NK-92 (cell line): Measurements from ENCODE around the gene CLUH.

ENCODE experiments used
- DNase-seq: peaks from one replicate; lab custom pipeline; 2025; ENCODE audit not compliant: unreplicated experiment; lab: John Stamatoyannopoulos, UW

CLUH gene, protein sequence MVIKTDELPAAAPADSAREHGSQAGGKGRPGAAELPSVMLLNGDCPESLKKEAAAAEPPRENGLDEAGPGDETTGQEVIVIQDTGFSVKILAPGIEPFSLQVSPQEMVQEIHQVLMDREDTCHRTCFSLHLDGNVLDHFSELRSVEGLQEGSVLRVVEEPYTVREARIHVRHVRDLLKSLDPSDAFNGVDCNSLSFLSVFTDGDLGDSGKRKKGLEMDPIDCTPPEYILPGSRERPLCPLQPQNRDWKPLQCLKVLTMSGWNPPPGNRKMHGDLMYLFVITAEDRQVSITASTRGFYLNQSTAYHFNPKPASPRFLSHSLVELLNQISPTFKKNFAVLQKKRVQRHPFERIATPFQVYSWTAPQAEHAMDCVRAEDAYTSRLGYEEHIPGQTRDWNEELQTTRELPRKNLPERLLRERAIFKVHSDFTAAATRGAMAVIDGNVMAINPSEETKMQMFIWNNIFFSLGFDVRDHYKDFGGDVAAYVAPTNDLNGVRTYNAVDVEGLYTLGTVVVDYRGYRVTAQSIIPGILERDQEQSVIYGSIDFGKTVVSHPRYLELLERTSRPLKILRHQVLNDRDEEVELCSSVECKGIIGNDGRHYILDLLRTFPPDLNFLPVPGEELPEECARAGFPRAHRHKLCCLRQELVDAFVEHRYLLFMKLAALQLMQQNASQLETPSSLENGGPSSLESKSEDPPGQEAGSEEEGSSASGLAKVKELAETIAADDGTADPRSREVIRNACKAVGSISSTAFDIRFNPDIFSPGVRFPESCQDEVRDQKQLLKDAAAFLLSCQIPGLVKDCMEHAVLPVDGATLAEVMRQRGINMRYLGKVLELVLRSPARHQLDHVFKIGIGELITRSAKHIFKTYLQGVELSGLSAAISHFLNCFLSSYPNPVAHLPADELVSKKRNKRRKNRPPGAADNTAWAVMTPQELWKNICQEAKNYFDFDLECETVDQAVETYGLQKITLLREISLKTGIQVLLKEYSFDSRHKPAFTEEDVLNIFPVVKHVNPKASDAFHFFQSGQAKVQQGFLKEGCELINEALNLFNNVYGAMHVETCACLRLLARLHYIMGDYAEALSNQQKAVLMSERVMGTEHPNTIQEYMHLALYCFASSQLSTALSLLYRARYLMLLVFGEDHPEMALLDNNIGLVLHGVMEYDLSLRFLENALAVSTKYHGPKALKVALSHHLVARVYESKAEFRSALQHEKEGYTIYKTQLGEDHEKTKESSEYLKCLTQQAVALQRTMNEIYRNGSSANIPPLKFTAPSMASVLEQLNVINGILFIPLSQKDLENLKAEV (N-terminal part only)

DNA sequence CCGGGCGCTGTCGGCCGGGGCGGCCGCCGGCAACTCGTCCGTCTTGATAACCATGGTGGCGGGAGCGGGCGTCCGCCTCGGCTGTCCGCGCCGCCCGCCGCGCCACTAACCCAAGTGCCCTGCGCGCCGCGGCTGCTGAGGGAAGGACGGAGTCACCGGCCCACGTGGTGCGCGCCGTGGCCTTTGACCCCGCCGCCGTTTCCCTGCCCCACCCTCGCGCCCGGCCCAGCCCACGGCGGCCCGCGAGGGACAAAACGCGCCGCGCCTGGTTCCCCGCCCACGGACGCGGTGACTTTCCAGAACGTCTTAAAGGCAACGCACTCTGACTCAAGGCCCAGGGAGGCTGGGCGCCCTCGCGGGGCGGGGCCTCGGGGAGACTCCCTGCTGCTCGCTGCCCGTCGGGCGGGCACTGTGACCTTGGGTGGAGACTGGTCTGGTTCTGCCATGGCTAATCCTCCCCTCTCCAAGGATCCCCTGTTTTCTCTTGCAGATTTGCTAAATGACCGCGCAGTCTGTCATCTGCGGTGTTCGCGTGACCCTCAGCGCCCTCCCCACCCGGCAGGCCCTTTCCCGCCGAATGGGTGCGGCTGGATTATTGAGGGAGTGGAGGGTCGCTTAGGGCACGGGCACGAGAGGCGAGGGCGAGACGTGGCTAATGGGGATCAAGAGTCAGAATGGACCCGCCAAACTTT is at the start of gene CLUH:
CLUH (minus strand) TSS at position 157 of the 692 bp plus-strand sequence; CDS start at position 54, 103 bp downstream.
- peak; percentile 52 for DNase-seq

DNA sequence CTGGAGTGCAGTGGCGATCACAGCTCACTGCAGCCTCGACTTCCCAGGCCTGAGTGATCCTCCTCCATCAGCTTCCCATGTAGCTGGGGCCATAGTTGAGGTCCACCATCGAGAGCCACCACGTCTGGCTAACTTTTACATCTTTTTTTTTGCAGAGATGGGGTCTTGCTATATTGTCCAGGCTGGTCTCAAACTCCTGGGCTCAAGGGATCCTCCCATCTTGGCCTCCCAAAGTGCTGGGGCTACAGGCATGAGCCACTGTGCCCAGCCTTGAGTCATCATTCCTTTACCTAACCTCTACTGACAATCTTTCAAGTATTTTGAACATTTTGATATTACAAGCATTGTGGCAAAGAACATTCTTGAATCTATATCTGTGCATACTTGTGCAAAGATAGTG is 47.3 kb upstream of the CLUH start:
- no peak for DNase-seq

DNA sequence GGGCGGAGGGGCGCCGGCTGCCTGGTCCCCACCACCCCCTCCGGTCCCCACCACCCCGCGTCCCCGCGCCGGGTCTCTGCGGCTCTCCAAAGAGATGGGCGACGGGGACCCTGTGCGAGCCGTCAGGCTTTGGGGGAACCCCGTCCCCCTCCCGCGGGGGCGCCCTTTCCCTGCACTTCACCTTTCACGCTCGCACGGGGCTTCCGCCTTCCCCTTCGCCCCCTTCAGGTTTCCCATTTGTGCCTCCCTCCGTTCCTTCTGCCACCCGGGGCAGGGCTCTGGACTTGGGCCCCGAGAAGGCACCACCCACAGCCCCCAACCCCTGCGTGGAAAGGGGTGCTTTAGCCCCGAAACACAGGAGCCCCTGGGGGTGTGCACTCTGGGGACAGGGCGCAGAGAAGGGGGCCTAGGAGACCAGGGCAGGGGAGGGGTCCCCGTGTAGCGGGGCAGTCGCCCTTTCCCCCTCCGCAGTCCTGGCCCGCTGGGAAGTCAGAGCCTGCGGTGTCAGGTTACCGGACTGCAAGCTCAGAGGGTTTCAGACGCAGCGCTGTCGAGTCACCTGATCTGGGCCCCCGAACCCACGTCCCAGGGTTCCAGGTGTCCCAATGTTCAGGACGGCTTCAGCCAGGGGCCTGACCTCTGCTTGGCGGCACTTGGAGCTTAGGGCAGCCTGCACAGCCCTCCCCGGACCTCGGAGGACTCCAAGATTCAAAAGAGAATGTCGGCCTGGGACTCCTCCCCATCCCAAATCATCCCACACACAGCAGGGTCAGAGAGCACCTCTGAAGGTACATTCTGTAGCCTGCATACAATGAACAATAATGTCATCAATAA is 44.5 kb upstream of the CLUH start:
- DNase-seq: no peak

DNA sequence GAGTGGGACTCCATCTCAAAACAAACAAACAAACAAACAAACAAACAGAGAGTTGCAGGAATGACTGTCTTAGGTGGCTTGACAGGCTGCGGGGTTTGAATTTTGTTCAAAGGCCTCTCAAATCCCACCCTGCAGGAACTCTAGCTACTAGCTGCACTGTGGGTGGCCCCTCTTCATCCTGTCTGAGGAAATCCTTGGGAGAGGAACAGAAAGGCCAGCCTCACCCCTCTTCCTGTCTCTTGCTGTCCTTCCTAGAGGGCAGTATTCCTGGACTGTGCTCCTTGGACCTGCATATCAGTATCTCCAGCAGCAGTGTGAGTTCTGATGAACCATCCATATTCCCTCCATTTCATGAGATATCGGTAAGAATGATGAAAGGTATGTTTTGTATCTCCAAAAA is 39.9 kb upstream of the CLUH start:
- no peak for DNase-seq

DNA sequence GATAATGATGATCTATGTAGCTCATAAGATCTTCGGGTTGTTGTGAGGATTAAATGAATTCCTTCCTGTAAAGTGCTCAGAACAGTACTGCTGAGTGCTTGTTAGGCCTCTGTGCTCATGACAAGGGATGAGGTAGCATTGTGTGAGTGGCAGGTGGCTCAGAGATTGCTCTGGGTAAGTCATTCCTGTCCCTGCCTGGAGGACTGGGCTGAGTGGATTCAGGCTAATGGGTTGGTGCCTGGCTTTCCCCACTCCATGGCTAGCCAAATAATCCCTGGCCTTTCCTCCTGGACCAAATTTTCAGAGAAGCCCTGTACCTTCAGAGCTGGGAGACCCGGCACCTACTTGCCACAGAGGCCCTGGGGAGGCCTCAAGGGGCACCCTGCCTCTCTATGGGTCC is 39.2 kb upstream of the CLUH start:
- no peak for DNase-seq

DNA sequence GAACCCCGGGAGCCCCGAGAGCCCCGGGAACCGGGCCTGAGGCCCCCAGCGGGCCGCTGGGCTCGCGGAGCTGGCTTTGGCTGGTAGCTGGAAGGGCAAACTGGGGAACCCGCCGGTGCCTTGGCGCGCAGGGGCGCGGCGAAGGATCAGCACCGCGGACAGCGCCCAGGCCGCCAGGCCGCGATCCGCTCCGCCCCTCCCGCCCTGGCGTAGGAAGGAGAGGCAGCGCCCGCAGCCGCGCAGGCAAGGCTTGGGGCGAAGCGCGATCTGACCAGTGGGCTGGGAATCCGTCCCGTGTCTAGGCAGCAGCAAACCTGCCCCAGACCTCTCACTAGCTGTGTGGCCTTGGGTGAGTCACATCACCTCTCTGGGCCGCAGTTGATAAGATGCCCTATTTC is 38.2 kb upstream of the CLUH start:
- DNase-seq: no peak

DNA sequence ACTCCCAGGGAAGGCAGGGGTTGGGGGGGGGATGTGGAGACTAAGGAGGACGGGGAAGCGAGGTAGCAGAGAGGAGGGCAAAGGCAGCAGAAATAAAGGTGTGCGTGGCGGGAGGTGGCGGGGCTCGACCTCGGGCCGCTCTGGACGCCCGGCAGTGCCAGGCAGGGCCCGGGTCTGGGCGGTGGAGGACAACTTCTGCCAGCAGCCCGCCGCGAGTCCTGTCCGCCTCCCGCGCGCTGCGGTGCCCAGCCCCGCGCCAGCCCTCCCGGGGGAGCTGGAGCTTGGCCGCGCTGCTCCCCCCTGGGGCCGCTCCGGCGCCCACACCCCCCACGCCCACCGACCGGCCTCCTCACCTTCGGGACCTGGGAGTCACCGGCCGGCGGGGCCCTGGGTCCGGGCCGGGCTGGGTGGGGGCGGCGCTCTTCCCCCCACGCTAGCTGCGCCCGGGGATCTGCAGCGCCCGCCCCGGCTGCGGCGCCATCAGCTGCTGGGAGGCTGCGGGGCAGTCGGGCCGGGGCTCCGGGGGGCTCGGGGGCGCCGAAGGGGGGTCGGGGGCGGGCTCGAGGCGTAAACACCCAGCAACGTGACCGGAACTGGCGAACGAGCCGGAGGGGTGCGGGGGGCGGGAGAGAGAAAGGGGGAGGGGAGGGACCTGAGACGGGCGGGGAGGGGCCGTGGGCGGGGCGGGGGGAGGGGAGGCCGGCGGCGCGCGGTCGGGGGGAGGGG is 37.7 kb upstream of the CLUH start, which contains the start of gene CCDC92B:
CCDC92B (minus strand) TSS at position 595 of the 726 bp plus-strand sequence. CDS start 14,507 bp downstream, outside the sequence.
- no peak for DNase-seq

DNA sequence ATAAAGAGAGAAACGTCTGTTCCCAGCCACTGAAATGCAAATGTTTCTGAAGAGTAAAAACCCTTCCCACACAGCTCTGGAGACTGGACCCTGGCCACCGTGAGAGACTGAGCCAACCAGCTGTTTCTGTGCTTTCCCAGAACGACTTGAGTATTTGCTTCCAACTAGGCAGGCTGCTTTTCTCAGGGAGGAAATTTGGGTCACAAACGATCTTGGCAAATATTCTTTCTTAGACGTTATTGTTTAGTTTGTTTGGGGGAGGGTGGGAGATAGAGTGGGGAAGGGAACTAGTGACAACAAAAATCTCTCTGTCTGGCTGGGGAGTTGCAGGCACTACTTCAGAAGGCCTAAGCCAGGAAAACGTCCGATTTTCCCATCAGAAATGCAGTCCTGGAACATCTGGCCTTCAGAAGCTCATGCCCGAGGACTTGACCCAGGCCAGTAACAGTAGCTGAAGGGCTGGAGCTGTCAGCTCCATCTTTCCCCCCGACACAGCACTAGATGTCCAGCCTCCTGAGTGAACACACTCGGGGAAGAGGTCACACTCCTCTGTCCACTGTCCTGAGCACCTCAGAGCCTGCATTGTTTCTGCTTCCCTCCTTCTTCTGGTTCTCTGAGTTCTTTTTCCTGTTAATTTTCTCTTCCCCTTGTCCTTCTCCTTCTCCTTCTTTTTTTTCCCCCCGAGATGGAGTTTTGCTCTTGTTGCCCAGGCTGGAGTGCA is 33.9 kb upstream of the CLUH start:
- DNase-seq: no peak

DNA sequence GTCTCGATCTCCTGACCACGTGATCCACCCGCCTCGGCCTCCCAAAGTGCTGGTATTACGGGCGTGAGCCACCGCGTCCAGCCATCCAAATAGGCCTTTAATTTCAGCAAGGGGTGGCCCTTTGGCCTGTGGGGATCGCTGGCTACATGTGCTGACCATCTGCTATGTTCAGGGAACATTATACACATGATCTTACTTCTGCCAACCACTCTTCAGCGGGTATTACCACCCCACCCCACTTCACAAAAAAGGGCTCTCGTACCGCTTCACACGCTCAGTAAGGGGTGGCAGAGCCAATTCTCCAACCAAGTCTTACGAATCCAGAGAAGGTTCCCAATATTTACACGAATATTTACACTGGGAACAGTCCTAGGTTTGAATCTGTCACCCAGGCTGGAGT is 26.1 kb upstream of the CLUH start:
- no peak for DNase-seq

DNA sequence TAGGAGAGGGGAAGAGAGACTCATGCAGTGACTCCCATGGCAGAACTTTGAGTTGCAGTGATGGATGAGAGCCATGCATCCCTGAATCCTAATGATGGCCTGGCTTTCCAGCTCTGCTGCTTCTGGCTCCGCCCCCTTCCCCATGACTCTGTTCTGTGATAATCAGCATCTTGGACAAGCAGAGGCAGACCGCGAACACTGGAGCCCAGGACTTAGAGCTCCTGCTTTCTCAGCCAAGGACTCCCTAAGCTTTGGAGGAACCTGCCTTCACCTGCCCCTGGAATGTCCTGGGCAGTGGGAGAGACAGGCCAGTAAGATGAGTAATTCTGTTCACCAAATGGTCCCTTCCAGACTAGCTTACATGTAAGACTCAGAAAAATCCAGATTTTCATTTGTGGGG is 25.4 kb upstream of the CLUH start:
- no peak for DNase-seq

DNA sequence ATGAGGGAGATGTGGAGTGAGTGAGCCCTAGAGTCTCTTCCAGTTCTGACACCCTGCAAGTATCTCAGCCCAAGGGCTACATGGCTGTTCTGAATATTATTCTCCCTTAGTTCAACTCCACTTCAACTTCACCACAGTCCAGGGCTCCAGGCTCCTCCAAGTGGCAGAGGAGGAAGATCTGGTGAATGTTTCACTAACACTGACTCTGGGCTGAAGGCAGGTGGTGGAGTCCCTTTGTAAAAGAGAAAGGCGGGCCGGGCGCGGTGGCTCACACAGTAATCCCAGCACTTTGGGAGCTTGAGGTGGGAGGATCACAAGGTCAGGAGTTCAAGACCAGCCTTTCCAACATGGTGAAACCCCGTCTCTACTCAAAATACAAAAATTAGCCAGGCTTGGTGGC is 24.3 kb upstream of the CLUH start:
- DNase-seq: no peak

DNA sequence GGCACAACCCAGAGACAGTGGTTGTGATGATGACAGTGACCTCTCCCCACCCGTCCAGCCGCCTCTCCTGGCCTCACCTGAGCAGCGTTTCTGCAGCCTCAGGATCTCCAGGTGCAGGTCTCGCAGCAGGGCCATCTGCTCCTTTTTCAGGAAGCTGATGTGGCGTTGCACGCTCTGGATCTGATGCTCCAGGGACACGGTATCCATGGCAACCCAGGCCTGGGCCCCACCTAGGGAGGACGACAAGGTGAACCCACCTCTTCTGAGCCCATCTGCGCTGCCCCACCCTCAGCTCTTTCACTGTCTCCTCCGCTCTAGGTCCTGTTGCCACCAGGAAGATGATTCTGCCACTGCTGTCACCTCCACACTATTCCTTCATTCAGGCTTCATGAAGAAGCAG is 23.4 kb upstream of the CLUH start:
- no peak for DNase-seq

DNA sequence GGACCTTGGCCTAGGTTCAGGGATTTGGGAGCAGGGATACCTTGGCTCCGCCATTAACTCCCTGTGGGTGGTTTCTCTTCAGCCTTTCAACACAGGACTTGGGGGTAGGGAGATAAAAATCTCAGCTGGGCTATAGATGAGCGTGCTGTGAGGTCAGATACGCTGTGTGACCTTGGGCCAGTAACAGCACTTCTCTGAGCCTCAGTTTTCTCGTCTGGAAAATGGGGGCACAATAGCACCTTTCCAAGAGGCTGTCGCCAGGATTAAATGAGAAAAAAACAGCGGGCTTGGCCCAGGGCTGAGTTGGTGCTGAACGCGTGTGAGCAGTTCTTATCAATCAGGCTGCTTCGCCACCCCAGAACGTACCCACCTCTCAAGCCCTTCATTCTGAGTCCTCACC is 20.2 kb upstream of the CLUH start:
- DNase-seq: no peak

DNA sequence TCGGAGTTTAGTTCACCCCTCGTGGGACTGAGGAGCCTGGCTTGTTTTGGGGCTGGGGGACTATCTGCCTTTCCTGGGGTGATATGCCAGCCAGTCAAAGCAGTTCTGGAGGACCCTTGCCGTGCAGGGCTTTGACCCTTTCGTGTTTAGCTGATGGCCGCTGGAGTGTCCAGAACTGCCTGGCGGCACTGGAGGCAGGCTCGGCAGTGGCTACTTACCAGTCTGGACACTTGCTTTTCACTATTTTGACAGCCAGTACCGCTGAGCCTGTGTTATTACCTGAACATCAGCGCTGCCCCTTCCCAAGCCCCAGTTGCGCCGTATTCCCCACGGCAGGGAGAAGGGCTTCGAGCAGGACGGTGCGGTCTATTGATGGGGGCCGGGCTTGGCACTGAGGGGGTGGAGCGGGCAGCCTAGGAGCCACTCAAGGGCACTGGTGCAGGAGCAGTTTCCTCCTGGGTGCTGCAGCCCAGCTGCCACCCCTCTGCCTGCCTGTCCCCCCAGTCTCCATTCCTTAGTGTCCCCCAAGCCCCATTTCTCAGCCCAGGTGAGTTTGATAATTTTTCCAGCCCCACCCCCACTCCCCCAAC is 19.3 kb upstream of the CLUH start:
- no peak for DNase-seq

DNA sequence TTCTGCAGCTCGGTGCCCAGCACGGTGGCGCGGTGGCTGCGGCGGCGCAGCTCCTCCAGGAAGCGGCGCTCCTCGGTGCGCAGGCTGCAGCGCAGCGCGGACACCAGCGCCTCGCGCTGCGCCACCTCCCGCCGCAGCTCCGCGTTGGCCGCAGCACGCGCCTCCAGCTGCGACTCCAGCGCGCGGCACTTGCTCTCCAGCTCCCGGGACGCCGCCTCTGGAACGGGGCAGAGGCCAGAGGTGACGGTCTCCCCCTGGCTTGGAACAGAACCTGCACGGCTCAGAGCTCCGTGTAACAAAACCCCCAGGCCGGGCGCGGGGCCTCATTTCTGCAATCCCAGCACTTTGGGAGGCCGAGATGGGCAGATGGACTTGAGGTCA is 13.2 kb upstream of the CLUH start:
- DNase-seq: no peak

DNA sequence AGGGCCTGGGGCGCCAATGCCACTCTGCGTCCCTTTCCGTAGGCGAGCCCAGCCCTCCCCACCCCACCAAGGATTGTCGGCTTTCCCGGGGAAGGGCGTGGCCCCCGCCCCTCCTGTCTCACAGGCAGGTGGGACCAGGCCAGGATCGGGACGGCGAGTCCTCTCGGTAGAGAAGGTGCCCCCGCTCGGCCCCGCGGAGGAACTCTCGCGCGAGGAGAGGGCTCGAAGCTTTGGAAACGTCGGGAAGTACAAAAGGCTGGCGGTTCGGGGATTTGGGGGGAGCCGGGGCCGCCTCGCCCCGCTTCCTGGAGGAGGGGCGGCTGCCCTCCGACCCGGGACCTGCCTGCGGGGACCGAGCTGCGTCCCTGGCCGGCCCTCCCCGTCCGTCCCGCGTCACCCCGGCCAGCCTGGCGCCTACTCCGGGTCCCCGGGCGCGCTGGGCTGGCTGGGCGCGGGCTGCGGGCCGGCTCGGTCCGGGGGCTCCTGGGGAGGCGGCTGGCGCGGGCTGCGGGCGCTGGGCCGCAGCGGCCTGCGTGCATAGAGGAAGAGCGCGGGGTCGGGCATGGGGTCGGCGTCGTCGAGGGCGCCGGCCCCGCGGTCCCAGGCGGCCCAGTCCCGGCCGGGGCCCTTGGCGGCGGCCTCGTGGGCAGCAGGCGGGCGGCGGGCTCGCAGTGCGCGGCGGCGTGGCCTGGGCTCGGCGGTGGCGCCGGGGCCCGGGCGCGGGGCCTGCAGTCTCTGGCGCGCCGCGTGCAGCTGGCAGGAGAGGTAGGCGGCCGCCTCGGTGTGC is 12.6 kb upstream of the CLUH start:
- no peak for DNase-seq

DNA sequence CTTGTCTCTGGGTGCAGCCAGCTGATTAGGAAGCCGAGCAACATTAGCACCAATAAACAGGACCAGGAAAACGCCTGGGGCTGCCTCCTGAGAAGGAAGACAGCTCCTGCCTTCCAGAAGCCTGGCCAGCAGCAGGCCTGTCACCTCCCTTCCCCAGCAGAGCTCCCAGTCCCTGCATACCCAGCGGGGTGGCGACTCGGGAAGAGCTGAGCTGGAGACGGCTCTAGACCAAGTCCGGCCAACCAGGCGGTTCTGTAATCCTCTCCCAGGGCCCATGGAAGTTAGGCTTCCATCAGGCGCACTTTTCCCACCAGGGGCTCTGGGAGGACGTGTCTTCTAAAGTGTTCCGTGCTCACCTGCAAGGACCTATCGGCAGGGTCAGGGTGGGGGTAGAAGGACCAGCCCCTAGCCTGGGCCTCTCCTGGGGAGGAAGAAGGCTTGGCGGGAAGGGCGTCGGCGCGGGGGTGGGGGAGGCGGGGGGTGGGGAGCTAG is 12.0 kb upstream of the CLUH start:
- DNase-seq: no peak
